Loucy (cell line): Measurements from ENCODE around the gene KCNS1.
"Not testable (repeated sequence)": the region's sequence is repeated elsewhere in the genome, so short reads cannot be mapped to it uniquely, and the experiment has no call there.

Experiments
- H2AFZ ChIP-seq: fragments of 200-600 bp; sonication (generic); 2 replicates; pipeline ENCODE4 v1.6.0; 2016; ENCODE audit warnings: antibody characterized with exemption, mild to moderate bottlenecking, low read length, moderate library complexity
- H3F3A ChIP-seq: fragments of 200-600 bp; 2 replicates; pipeline ENCODE4 v1.6.0; 2016; ENCODE audit warnings: antibody characterized with exemption, low read depth, mild to moderate bottlenecking
- H3K27me3 ChIP-seq: fragments of 200-600 bp; sonication (generic); 2 replicates; pipeline ENCODE4 v1.6.1; 2014; ENCODE audit warnings: low read length, mild to moderate bottlenecking; ENCODE audit not compliant: insufficient read depth, poor library complexity, severe bottlenecking
- H3K36me3 ChIP-seq: fragments of 200-600 bp; sonication (generic); 2 replicates; pipeline ENCODE4 v1.6.1; 2016; ENCODE audit warnings: low read length; ENCODE audit not compliant: insufficient read depth
- H3K4me1 ChIP-seq: fragments of 200-600 bp; sonication (generic); 2 replicates; pipeline ENCODE4 v1.5.1; 2014; ENCODE audit warnings: low read length, mild to moderate bottlenecking; ENCODE audit not compliant: insufficient read depth, poor library complexity, severe bottlenecking
- H3K4me2 ChIP-seq: fragments of 200-600 bp; sonication (generic); 2 replicates; pipeline ENCODE4 v1.6.0; 2014; ENCODE audit warnings: antibody characterized with exemption, low read length, low read depth, mild to moderate bottlenecking; ENCODE audit not compliant: poor library complexity, severe bottlenecking
- H3K4me3 ChIP-seq: fragments of 200-600 bp; sonication (generic); 2 replicates; pipeline ENCODE4 v1.5.1; 2014; ENCODE audit warnings: low read length, mild to moderate bottlenecking, mixed read lengths; ENCODE audit not compliant: poor library complexity, severe bottlenecking
- H3K79me2 ChIP-seq: fragments of 200-600 bp; sonication (generic); 2 replicates; pipeline ENCODE4 v1.6.1; 2014; ENCODE audit warnings: low read length; ENCODE audit not compliant: insufficient read depth
- H3K9ac ChIP-seq: fragments of 200-600 bp; sonication (generic); 2 replicates; pipeline ENCODE4 v1.6.0; 2014; ENCODE audit warnings: mild to moderate bottlenecking, low read depth, low read length, moderate library complexity; ENCODE audit not compliant: poor library complexity, severe bottlenecking
- H3K9me2 ChIP-seq: fragments of 200-600 bp; sonication (generic); replicated peaks from 2 replicates; pipeline ENCODE4 v1.6.1; 2016; ENCODE audit warnings: low read depth, low read length, mixed read lengths
- H3K9me3 ChIP-seq: fragments of 200-600 bp; sonication (generic); 2 replicates; pipeline ENCODE4 v1.6.1; 2014; ENCODE audit warnings: mild to moderate bottlenecking, antibody characterized with exemption, low read length, low read depth; ENCODE audit not compliant: insufficient read depth
- H4K20me1 ChIP-seq: fragments of 200-600 bp; sonication (generic); 2 replicates; pipeline ENCODE4 v1.6.0; 2014; ENCODE audit warnings: antibody characterized with exemption, low read length, mild to moderate bottlenecking; ENCODE audit not compliant: insufficient read depth, poor library complexity, severe bottlenecking
- EZH2phosphoT487 ChIP-seq: fragments of 200-600 bp; IDR thresholded peaks from 2 replicates; pipeline ENCODE4 v1.6.1; 2018; ENCODE audit warnings: antibody characterized with exemption, mild to moderate bottlenecking, moderate library complexity, borderline replicate concordance
- TF ChIP-seq, protein P1 (sequence below): fragments of 200-600 bp; sonication (generic); conservative IDR thresholded peaks from 2 replicates; pipeline ENCODE4 v1.5.1; 2014; ENCODE audit warnings: mild to moderate bottlenecking, antibody characterized with exemption, low read length

The KCNS1 gene, protein sequence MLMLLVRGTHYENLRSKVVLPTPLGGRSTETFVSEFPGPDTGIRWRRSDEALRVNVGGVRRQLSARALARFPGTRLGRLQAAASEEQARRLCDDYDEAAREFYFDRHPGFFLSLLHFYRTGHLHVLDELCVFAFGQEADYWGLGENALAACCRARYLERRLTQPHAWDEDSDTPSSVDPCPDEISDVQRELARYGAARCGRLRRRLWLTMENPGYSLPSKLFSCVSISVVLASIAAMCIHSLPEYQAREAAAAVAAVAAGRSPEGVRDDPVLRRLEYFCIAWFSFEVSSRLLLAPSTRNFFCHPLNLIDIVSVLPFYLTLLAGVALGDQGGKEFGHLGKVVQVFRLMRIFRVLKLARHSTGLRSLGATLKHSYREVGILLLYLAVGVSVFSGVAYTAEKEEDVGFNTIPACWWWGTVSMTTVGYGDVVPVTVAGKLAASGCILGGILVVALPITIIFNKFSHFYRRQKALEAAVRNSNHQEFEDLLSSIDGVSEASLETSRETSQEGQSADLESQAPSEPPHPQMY

DNA sequence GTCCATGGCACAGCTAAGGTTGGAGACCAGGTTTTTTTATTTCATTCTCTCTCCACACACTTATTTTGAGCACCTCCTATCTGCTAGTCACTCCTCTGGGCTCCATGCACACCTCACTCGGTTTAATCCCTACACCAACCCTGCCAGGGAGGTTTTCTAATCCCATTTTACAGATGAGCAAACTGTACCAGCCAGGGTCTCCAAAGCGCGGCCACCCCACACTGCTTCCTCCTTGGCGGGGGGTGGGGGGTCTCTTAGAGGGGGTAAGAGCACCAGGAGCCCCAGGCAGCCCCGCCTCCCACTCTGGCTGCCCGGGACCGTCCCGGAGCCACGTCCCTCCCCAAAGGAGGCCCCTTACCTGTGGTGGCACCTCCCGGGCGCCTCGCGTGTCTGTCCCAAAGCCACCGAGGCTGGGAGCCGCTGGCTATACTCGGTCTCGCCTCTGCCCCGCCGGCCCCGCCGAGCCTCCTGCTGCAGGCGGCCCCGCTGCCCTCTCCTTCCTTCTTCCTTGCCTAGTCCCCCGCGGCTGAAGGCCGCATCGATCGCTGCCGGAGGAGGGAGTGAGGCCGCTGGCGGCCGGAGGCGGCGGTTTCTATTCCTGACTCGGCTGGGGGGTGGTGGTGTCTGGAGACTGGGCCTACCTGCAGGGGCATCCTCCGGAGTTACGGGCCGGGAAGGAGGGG lies at the start of gene KCNS1:
Gene KCNS1 (minus strand): TSS at position 565 of the 683 bp plus-strand sequence. CDS start 1,891 bp downstream, outside the sequence.
- Histone ChIP-seq H3K79me2 (no peaks in the 10 kb centered on the region), H3K4me3 (no peak within 1 kb of the TSS), H3K9ac (no peak within 1 kb of the TSS), H3K4me2 (no peak within 1 kb of the TSS), H3F3A (no peaks in the 10 kb centered on the region), H3K9me3 (no peaks in the 10 kb centered on the region), H3K9me2 (no peaks in the 10 kb centered on the region), H4K20me1 (no peaks in the 10 kb centered on the region), H3K4me1 (peaks cover under 1% of the 10 kb centered on the region), H3K27me3 (no peaks in the 10 kb centered on the region), H2AFZ (no peak within 1 kb of the TSS), H3K36me3 (no peaks in the 10 kb centered on the region)
- no peak for TF ChIP-seq EZH2phosphoT487
- TF ChIP-seq, protein P1, sequence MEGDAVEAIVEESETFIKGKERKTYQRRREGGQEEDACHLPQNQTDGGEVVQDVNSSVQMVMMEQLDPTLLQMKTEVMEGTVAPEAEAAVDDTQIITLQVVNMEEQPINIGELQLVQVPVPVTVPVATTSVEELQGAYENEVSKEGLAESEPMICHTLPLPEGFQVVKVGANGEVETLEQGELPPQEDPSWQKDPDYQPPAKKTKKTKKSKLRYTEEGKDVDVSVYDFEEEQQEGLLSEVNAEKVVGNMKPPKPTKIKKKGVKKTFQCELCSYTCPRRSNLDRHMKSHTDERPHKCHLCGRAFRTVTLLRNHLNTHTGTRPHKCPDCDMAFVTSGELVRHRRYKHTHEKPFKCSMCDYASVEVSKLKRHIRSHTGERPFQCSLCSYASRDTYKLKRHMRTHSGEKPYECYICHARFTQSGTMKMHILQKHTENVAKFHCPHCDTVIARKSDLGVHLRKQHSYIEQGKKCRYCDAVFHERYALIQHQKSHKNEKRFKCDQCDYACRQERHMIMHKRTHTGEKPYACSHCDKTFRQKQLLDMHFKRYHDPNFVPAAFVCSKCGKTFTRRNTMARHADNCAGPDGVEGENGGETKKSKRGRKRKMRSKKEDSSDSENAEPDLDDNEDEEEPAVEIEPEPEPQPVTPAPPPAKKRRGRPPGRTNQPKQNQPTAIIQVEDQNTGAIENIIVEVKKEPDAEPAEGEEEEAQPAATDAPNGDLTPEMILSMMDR = no peak

DNA sequence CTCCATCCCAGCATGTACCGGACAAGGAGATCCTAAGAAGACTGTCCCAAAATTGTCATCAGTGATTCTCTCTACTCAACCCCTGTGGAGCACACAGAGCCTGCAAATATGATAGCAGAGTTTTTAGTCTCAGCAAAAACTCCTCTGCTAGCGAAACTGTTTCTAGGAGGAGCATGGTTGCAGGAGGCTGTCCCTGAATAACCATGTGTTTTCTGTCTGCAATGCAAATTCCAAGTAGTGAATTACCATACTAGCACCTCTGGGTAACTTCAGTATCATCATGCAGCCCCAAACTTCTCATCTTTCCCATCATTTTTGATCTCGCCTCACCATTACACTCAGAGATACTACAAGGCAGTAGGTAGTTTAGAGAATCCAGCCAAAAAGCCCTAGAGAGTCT lies 48.1 kb upstream of the KCNS1 start:
- H3F3A ChIP-seq = no peaks in the 10 kb centered on the region
- H3K9me3 ChIP-seq = no peaks in the 10 kb centered on the region
- no peaks in the 10 kb centered on the region for H3K4me1 ChIP-seq
- H3K36me3 ChIP-seq = no peaks in the 10 kb centered on the region
- no peak overlapping the region for H2AFZ ChIP-seq
- TF ChIP-seq, protein P1 = no peak
- TF ChIP-seq EZH2phosphoT487 = no peak
- no peaks in the 10 kb centered on the region for H4K20me1 ChIP-seq
- H3K27me3 ChIP-seq = peaks cover 38% of the 10 kb centered on the region
- no peak overlapping the region for H3K4me2 ChIP-seq
- H3K9me2 ChIP-seq = no peaks in the 10 kb centered on the region
- H3K4me3 ChIP-seq = no peak overlapping the region
- H3K9ac ChIP-seq = no peak overlapping the region
- no peaks in the 10 kb centered on the region for H3K79me2 ChIP-seq

DNA sequence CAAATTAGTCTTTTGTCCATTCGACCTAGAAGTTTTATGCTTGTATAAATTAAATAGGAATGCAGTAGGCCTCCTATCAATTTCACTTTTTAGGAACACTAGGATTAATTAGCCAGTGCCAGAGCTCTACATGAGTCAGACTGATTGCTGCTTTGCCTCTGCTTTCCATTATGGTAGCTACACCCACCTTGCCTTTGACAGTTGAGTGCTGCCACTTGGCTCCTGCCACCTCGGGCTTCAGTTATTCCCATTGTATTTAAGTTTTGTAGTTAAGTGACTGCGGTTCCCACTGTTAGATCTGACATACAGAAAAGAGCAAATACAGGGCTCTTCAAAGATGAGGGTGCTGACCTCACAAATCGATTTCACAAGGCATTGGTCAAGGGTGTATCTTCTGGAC lies 39.9 kb upstream of the KCNS1 start:
- Histone ChIP-seq H2AFZ (no peak overlapping the region), H3K9me2 (no peaks in the 10 kb centered on the region), H3K36me3 (no peaks in the 10 kb centered on the region), H3K9me3 (no peaks in the 10 kb centered on the region), H3F3A (no peaks in the 10 kb centered on the region), H4K20me1 (no peaks in the 10 kb centered on the region), H3K27me3 (peaks cover 25% of the 10 kb centered on the region), H3K9ac (no peak overlapping the region), H3K4me2 (no peak overlapping the region), H3K4me3 (no peak overlapping the region), H3K4me1 (no peaks in the 10 kb centered on the region), H3K79me2 (no peaks in the 10 kb centered on the region)
- TF ChIP-seq EZH2phosphoT487 = no peak
- TF ChIP-seq, protein P1 = no peak

DNA sequence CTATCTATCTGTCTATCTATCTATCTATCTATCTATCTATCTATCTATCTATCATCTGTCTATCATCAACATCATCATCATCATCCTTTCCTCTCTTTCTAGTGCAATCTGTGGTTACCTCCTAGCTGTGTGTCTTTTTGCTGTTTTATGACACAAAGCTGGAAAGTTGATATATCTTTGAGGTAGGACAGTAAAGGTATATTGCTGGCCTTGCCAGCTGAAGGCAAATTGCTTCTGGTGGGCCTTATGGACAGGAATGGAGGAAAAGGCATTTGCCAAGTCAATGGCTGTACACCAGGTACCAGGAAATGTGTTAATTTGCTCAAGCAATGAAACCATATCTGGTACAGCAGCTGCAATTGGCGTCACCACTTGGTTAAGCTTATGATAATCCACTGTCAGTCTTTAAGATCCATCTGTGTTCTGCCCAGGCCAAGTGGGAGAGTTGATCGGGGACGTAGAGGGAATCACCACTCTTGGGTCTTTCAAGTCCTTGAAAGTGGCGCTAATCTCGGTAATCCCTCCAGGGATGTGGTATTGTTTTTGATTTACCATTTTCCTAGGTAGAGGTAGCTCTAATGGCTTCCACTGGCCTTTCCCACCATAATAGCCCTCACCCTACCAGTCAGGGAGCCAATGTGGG lies 38.9 kb upstream of the KCNS1 start:
- H4K20me1 ChIP-seq, H3K4me2 ChIP-seq, H3F3A ChIP-seq, H3K9me3 ChIP-seq, H3K4me1 ChIP-seq, H3K36me3 ChIP-seq, H3K79me2 ChIP-seq, H2AFZ ChIP-seq, H3K9ac ChIP-seq, H3K9me2 ChIP-seq, H3K4me3 ChIP-seq: not testable (repeated sequence)
- H3K27me3 ChIP-seq = peaks cover 16% of the 10 kb centered on the region
